Activated CD4-positive, alpha-beta T cell treated with anti-CD3 and anti-CD28 coated beads for 48 hours (primary cell): ENCODE measurements around the gene TTLL1.
A peak's percentile ranks its signal among the peaks of the same experiment; 100 is the strongest.
"Not testable (repeated sequence)": the region's sequence is repeated elsewhere in the genome, so short reads cannot be mapped to it uniquely, and the experiment has no call there.

ENCODE experiments used
- DNase-seq: peaks from one replicate; pipeline ENCODE4 v3.0.0-alpha.2; 2020

The TTLL1 gene

GRCh38 chr22:43009444-43009843, 79.7 kb downstream of the TTLL1 start:
- no peak for DNase-seq

- no peak for DNase-seq
Observed at GRCh38 chr22:43008921-43009320, 80.3 kb downstream of the TTLL1 start.

GRCh38 chr22:43008509-43008908, 80.7 kb downstream of the TTLL1 start:
- DNase-seq: no peak

- no peak for DNase-seq
Observed at GRCh38 chr22:43007519-43008102, 81.6 kb downstream of the TTLL1 start.

- no peak for DNase-seq
Observed at GRCh38 chr22:43006753-43007152, 82.4 kb downstream of the TTLL1 start.

- DNase-seq: no peak
Observed at GRCh38 chr22:43006016-43006505, 83.1 kb downstream of the TTLL1 start.

- no peak for DNase-seq
Observed at GRCh38 chr22:43005106-43005505, 84.1 kb downstream of the TTLL1 start.

- DNase-seq: no peak
Observed at GRCh38 chr22:43004362-43005035, 84.7 kb downstream of the TTLL1 start.

- DNase-seq: no peak
Observed at GRCh38 chr22:43002202-43002586, 87.0 kb downstream of the TTLL1 start.

GRCh38 chr22:43001271-43002201, 87.7 kb downstream of the TTLL1 start:
- DNase-seq: no peak

- peak; percentile 72 for DNase-seq
Observed at GRCh38 chr22:43000441-43001175, 88.6 kb downstream of the TTLL1 start.

- DNase-seq: no peak
Observed at GRCh38 chr22:42997582-42998090, 91.6 kb downstream of the TTLL1 start.

- no peak for DNase-seq
Observed at GRCh38 chr22:42996646-42997365, 92.4 kb downstream of the TTLL1 start.

- DNase-seq: not testable (repeated sequence)
Observed at GRCh38 chr22:42995654-42996053, 93.5 kb downstream of the TTLL1 start.

GRCh38 chr22:42994917-42995562, 94.2 kb downstream of the TTLL1 start:
- no peak for DNase-seq

- DNase-seq: no peak
Observed at GRCh38 chr22:42994276-42994916, 94.8 kb downstream of the TTLL1 start.

GRCh38 chr22:42993651-42994275, 95.4 kb downstream of the TTLL1 start:
- DNase-seq: no peak

GRCh38 chr22:42992886-42993479, 96.2 kb downstream of the TTLL1 start:
- DNase-seq: no peak

- no peak for DNase-seq
Observed at GRCh38 chr22:42992092-42992491, 97.1 kb downstream of the TTLL1 start.
